HL-60 (cell line): ENCODE results near the gene MAP4.

Source experiments
- DNase-seq, 2 experiments: peaks; one replicate each; pipeline ENCODE4 v3.0.0-alpha.2; 2010 to 2020; ENCODE audit warnings: low read depth in 1 of 2, low spot score in 1 of 2
- H3K27ac ChIP-seq: fragments of 250-450 bp; sonication (Bioruptor Pico); replicated peaks from 2 replicates; pipeline ENCODE4 v1.5.1; 2020; ENCODE audit warnings: mild to moderate bottlenecking, moderate library complexity
- H3K27me3 ChIP-seq: fragments of 250-450 bp; sonication (Bioruptor Pico); 2 replicates; pipeline ENCODE4 v1.5.1; 2021; ENCODE audit warnings: mild to moderate bottlenecking, moderate library complexity; ENCODE audit not compliant: insufficient read depth, poor library complexity, severe bottlenecking
- H3K4me3 ChIP-seq: replicated peaks from 2 replicates; pipeline ENCODE4 v1.5.1; 2011; ENCODE audit warnings: mild to moderate bottlenecking, control low read depth, low read length; ENCODE audit not compliant: insufficient read depth
- CTCF ChIP-seq: IDR thresholded peaks from one replicate; pipeline ENCODE4 v1.5.1; 2011; ENCODE audit warnings: low read length, control low read depth, inconsistent platforms; ENCODE audit not compliant: insufficient read depth
- GABPA ChIP-seq: IDR thresholded peaks from 2 replicates; pipeline ENCODE4 v1.6.1; 2012; ENCODE audit warnings: low read depth
- POLR2AphosphoS5 ChIP-seq: IDR thresholded peaks from 2 replicates; pipeline ENCODE4 v1.6.1; 2012; ENCODE audit warnings: low read depth
- REST ChIP-seq: IDR thresholded peaks from 2 replicates; pipeline ENCODE4 v1.6.1; 2012; ENCODE audit warnings: low read depth; ENCODE audit not compliant: insufficient replicate concordance
- SPI1 ChIP-seq: IDR thresholded peaks from 2 replicates; pipeline ENCODE4 v1.6.1; 2012; ENCODE audit warnings: low read depth, mild to moderate bottlenecking, borderline replicate concordance

Gene MAP4

GRCh38 chr3:47954567-47954966 is 61.6 kb downstream of the MAP4 start:
- no peak overlapping the region for H3K4me3 ChIP-seq
- DNase-seq = no peak

GRCh38 chr3:47950453-47951169 is 65.6 kb downstream of the MAP4 start:
- no peak overlapping the region for H3K27ac ChIP-seq
- TF ChIP-seq POLR2AphosphoS5 = no peak
- TF ChIP-seq REST = no peak
- no peak for TF ChIP-seq GABPA
- TF ChIP-seq SPI1 = no peak
- TF ChIP-seq CTCF = no peak
- DNase-seq = no peak
- H3K4me3 ChIP-seq = no peak overlapping the region
- H3K27me3 ChIP-seq = no peaks in the 10 kb centered on the region

More at GRCh38 chr3:47954567-47954966, 61.6 kb downstream of the MAP4 start:
- Histone ChIP-seq H3K27me3 (no peaks in the 10 kb centered on the region), H3K27ac (no peak overlapping the region)
- TF ChIP-seq REST (no peak), GABPA (no peak), CTCF (no peak), SPI1 (no peak), POLR2AphosphoS5 (no peak)

- Histone ChIP-seq H3K27ac (no peak overlapping the region), H3K4me3 (no peak overlapping the region), H3K27me3 (no peaks in the 10 kb centered on the region)
- TF ChIP-seq REST (no peak), CTCF (no peak), SPI1 (no peak), POLR2AphosphoS5 (no peak), GABPA (no peak)
- no peak for DNase-seq
Measured at GRCh38 chr3:47949979-47950378, 66.2 kb downstream of the MAP4 start.
